ENCODE results near the gene CYP2W1.

Gene CYP2W1

GRCh38 chr7:981793-982510, 1.0 kb upstream of the CYP2W1 start:
- DNase-seq (ENCODE audit: extremely low read depth in 1 of 2, low read depth in 1 of 2): no peak

DNA sequence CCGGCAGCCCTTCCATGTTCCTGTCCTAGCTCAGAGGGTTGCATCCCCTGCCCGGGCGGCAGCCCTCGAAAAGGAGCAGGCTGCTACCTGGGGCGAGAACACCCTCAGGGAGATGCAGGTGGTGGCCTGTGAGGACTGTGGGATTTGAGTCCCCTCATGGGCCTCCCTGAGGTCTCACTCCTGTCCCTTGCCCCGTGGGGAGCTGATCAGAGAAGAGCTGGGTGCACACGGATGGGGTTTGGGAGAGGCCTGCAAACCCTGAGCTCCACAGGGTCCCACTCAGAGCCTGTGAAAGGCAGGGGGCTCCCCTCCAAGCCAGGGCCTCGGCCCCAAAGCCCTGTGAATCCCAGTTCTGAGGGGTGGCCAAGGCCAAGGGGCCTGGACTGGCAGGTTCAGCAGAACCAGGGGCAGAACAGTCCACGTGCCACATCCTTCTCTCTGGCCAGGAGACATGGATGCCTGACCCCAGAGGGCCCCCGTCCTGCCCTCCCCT, 424 bp upstream of the CYP2W1 start:
- no peak for DNase-seq (ENCODE audit: extremely low read depth in 1 of 2, low read depth in 1 of 2)

GRCh38 chr7:983616-984071, 663 bp downstream of the CYP2W1 start:
- DNase-seq (ENCODE audit: extremely low read depth in 1 of 2, low read depth in 1 of 2): no peak

DNA sequence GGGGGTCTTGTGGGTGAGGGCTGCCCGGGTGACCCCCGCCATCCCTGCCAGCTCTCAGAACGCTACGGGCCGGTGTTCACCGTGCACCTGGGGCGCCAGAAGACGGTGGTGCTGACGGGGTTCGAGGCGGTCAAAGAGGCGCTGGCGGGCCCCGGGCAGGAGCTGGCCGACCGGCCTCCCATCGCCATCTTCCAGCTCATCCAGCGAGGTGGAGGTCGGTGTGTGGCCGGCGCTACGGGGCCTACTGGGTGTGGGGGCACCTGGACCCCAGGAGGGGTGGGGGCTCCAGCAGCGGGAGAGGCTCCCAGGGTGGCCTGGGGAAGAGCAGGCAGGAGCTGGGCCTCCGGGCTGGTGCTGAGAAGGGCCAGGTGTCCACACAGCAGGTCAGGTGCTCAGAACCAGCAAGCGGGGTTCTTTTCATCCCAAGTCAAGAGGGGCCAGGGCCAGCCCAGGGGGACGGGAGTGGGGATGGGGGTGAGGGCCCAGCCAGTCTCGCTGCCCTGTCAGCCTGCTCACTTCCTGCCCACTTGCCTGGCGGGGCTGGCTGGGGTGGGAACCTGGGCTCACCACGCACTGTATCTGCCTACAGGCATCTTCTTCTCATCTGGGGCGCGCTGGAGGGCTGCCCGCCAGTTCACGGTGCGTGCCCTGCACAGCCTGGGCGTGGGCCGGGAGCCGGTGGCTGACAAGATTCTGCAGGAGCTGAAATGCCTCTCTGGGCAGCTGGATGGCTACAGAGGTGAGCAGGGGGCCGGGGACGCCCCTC, 1.6 kb downstream of the CYP2W1 start:
- DNase-seq (ENCODE audit: extremely low read depth in 1 of 2, low read depth in 1 of 2): no peak

DNA sequence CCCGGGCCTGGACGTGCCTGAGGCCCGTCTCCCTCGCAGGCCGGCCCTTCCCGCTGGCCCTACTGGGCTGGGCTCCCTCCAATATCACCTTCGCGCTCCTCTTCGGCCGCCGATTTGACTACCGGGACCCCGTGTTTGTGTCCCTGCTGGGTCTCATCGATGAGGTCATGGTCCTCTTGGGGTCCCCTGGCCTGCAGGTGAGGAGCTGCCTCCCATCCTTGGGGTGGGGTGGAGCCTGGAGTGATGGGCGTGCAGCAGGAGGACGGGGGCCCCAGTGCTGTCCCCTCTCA, 2.1 kb downstream of the CYP2W1 start:
- DNase-seq (ENCODE audit: extremely low read depth in 1 of 2, low read depth in 1 of 2): no peak

DNA sequence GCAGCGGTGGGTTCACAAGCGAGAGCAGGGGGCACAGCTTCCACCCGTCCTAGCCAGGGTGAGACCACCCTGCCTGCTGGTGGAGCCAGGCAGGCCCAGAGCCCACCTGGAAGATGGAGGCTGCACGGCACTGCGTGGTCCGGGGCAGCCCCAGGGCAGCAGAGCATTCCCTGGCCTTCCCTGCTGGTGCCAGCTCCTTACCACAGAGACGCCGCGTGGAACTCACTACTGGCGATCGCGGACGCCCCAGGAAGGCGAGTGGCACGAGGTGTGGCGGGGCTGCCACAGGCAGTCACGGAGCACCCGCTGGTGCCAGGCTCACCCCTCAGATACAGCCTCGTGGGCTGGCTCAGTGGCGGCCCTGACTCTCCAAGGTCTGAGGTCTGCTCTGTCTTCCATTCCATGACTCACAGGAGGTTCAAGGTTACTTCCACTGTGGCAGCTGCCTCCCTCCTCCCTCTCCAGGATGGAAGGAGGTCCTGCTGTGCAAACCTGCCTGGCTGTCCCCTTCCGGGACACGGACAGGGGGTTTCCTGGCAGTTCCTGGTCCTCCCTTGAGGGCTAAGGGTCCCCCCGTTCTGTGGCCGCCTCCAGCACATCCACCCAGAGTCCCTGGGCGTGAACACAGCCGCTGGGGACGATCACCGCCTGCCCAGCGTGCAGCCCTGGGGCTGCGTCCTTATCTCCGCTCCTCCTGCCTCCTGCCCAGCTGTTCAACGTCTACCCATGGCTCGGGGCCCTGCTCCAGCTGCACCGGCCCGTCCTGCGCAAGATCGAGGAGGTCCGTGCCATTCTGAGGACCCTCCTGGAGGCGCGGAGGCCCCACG, 3.1 kb downstream of the CYP2W1 start:
- no peak for DNase-seq (ENCODE audit: extremely low read depth in 1 of 2, low read depth in 1 of 2)

DNA sequence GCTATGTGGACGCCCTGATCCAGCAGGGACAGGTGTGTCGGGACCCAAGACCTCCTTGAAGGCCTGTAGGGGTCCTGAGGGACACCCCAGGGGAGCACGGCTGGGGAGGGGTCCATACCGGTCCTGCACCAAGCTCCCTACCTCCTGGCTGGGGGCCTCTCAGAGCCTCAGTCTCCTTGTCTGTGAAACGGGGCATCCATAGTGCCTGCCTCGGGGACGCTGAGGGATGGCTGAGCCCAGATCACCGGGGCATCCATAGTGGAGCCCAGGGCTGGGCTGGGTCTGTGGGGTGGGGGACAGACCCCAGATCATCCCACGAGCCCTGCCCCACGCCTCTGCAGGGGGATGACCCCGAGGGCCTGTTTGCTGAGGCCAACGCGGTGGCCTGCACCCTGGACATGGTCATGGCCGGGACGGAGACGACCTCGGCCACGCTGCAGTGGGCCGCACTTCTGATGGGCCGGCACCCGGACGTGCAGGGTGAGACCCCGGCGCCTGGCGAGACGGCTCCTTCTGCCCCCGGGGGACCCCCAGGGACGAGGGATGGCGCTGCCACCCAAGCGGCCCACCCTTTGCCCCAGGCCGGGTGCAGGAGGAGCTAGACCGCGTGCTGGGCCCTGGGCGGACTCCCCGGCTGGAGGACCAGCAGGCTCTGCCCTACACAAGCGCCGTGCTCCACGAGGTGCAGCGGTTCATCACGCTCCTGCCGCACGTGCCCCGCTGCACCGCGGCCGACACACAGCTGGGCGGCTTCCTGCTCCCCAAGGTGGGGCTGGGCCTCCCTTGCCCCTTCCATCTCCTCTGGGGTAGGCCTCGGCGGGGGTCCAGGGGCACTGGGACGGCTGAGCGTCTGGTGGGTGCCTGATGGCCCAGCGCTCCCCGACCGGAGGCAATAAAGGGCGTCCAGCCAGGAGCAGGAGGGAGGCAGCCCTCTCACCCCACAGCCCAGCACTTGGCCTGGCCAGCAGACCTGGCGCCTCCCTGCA, 4.1 kb downstream of the CYP2W1 start:
- no peak for DNase-seq (ENCODE audit: extremely low read depth in 1 of 2, low read depth in 1 of 2)

- DNase-seq (ENCODE audit: extremely low read depth in 1 of 2, low read depth in 1 of 2): no peak
These were observed 4.9 kb downstream of the CYP2W1 start for GRCh38 chr7:987909-988308.

GRCh38 chr7:988426-988911, 5.5 kb downstream of the CYP2W1 start:
- DNase-seq (ENCODE audit: extremely low read depth in 1 of 2, low read depth in 1 of 2): no peak

DNA sequence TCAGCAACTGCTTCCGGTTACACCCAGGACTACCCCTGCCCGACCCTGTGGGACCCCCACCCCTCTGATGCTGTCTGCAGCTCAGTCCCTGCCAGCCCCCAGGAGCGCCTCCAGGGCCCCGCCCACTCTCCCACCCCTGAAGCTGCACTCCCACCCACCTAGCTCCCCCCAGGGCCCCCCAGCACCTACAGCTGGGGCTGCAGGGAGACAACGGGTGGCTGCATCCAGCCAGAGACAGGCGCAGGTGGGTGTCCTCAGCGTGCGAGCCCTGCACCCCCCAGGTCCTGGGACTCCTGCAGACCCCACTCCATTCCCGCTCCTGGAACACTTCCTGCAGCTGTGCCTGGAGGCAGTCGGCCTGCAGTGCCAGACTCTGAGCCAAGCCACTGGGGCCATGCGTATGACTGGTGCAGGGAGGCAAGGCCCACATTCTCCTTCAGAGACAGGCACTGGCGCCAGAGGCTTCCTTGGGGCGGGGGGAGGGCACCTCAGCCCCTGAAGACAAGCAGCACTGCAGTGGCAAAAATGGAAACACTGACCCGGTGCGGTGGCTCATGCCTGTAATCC, 6.1 kb downstream of the CYP2W1 start:
- no peak for DNase-seq (ENCODE audit: extremely low read depth in 1 of 2, low read depth in 1 of 2)

- DNase-seq (ENCODE audit: extremely low read depth in 1 of 2, low read depth in 1 of 2): no peak
These were observed 7.5 kb downstream of the CYP2W1 start for GRCh38 chr7:990352-990932.

DNA sequence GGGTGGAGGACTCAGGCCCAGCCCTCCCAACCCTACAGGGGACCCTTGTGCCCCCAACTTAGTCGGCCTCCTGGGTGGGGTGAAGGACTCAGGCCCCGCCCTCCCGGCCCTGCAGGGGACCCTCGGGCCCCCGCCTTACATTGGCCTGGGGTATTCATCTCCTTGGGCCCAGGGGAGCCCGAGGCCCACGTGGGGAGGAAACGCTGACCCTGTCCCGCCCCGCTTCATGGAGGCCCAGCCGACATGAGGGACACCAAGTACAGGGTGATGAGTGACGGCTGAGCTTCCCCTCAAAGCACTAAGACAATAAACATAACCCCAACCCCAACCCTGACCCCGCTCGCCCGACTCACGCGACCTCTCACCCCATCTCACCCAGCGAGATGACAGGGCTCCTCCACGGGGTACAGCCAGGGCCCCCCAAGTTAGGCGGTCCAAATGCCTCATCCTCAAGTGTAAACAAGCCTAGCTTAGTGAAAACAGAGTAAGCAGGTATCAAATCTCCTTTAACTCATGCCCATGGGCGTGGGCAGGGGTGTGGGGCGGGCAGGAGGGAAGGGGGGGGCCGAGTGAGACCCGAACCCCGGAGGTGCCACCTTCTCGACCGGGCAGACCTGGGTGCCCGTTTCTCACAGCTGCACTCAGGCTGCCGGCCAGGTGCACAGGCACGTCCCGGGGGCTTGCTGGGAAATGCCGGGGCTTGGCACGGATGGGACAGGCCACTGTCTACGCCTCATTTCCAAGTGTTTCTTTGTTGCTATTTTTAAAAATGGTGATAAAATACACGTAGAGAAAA, 8.2 kb downstream of the CYP2W1 start:
- no peak for DNase-seq (ENCODE audit: extremely low read depth in 1 of 2, low read depth in 1 of 2)

DNA sequence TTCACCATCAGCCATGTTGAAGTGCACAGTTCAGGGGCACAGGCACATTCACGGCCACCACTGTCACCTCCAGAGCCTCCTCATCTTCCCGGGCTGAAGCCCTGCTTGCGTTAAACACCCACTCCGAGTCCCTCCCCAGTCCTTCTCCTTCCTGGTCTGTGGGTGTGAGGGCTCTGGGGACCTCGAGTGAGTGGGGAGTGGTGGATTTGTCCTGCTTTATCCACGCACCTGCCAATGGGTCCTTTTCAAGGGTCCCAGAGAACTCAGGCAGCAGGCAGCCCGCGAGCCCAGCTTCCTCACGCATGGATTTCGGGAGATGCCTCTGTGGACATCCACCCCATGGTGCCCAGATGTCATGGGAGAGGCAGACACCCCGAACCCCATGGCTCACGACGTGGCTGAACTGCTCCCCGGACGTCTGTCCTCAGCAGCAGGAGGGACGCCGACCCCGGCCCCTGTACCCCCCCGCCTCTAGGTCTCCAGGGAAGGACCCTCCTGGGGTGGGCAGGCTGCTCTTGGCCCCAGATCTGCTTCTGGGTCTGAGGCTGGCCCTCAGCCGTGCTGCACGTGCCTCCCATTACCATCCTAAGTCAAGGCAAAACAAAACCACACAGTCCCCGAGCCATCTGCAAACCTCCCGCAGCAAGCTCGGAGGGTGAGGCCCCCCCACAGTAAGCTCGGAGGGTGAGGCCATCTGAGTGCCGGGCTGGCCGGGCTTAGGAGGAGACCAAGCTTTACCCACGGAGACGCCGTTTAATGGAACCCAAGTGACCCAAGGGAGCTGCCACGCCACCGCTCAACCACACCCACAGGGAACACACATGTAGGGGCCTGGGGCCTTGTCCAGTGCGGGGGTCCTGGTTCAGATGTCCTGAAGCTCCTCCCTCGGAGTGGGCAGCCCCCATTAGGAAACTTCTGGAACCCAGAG, 9.0 kb downstream of the CYP2W1 start:
- no peak for DNase-seq (ENCODE audit: extremely low read depth in 1 of 2, low read depth in 1 of 2)

- DNase-seq (ENCODE audit: extremely low read depth in 1 of 2, low read depth in 1 of 2): peak; percentile 88 to 93
These were observed 10.0 kb downstream of the CYP2W1 start for GRCh38 chr7:992709-993607.

GRCh38 chr7:994592-995308, 11.8 kb downstream of the CYP2W1 start:
- no peak for DNase-seq (ENCODE audit: extremely low read depth in 1 of 2, low read depth in 1 of 2)

DNA sequence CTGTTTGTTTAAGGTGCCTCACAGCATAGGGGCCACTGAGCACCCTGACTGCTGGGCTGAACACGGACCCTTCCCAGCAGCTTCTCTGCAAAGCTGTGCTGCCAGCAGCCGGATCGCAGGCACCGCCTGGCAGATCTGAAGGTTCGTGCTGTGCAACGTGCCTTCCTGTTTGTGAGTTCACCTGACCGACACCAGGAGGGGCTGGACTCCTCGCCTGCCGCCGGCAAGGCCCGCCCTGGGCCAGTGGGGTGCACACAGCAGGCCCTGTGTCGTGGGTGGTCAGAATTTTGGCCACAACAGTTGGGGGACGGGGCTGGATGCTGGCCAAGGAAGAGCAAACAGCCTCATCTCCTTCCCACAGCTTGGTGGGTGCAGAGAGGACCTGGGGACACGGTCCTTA, 12.6 kb downstream of the CYP2W1 start:
- DNase-seq (ENCODE audit: extremely low read depth in 1 of 2, low read depth in 1 of 2): no peak
